CD8-positive, alpha-beta memory T cell (primary cell): ENCODE measurements around the gene RNF213. TPM values are rescaled to one million over a fixed set of nuclear protein-coding genes. Genes with fewer than 3 reads are reported as not detected.
"Not testable (repeated sequence)": the region's sequence is repeated elsewhere in the genome, so short reads cannot be mapped to it uniquely, and the experiment has no call there.

Experiments used
- CTCF ChIA-PET: fragments of 350-600 bp; sonication (Branson Sonifier 250); formaldehyde crosslinking; loops from one replicate; lab custom pipeline; 2021; ENCODE audit warnings: antibody characterized with exemption; lab: Charles Lee
- POLR2A ChIA-PET: fragments of 350-600 bp; sonication (Branson Sonifier 250); formaldehyde crosslinking; loops from one replicate; lab custom pipeline; 2021; ENCODE audit warnings: antibody characterized with exemption; lab: Charles Lee
- DNase-seq, 5 donors: peaks; one replicate each; pipeline versions ENCODE4 v3.0.0 to v3.0.0-alpha.2; 2020 to 2022; ENCODE audit warnings: mixed read lengths in 1 of 5
- H3K27ac ChIP-seq: one replicate; pipeline ENCODE4 v1.7.0; 2013; ENCODE audit warnings: low read depth, mild to moderate bottlenecking, low read length, moderate library complexity
- H3K27me3 ChIP-seq: 2 replicates; pipeline ENCODE4 v1.7.0; 2013; ENCODE audit warnings: low read length, mild to moderate bottlenecking; ENCODE audit not compliant: insufficient read depth, poor library complexity, severe bottlenecking
- H3K36me3 ChIP-seq: 2 replicates; pipeline ENCODE4 v1.7.0; 2013; ENCODE audit warnings: mild to moderate bottlenecking, low read length, moderate library complexity; ENCODE audit not compliant: insufficient read depth
- H3K4me1 ChIP-seq: 2 replicates; pipeline ENCODE4 v1.7.0; 2013; ENCODE audit warnings: mild to moderate bottlenecking, low read length, moderate library complexity; ENCODE audit not compliant: insufficient read depth
- H3K4me3 ChIP-seq: 2 replicates; pipeline ENCODE4 v1.7.0; 2013; ENCODE audit warnings: mild to moderate bottlenecking, low read length
- H3K9me3 ChIP-seq: 2 replicates; pipeline ENCODE4 v1.7.0; 2013; ENCODE audit warnings: mild to moderate bottlenecking, low read length
- H3K27ac Mint-ChIP-seq, 8 donors: one replicate each; pipeline ENCODE4 v1.8.0; 2020 to 2021; ENCODE audit warnings: mixed read lengths in 8 of 8, mild to moderate bottlenecking in 6 of 8, inconsistent platforms in 3 of 8, moderate library complexity in 3 of 8
- H3K27me3 Mint-ChIP-seq, 2 donors: one replicate each; pipeline ENCODE4 v1.8.0; 2020 to 2021; ENCODE audit warnings: mixed read lengths in 2 of 2, mild to moderate bottlenecking in 1 of 2, moderate library complexity in 1 of 2
- H3K36me3 Mint-ChIP-seq, 3 donors: one replicate each; pipeline ENCODE4 v1.8.0; 2020 to 2021; ENCODE audit warnings: mixed read lengths in 3 of 3, inconsistent platforms in 1 of 3, mild to moderate bottlenecking in 1 of 3
- H3K4me1 Mint-ChIP-seq, 3 donors: one replicate each; pipeline ENCODE4 v1.8.0; 2020 to 2021; ENCODE audit warnings: mixed read lengths in 3 of 3, inconsistent platforms in 1 of 3, mild to moderate bottlenecking in 1 of 3
- H3K4me3 Mint-ChIP-seq, 7 donors: one replicate each; pipeline ENCODE4 v1.8.0; 2020 to 2021; ENCODE audit warnings: mixed read lengths in 7 of 7, mild to moderate bottlenecking in 6 of 7, moderate library complexity in 4 of 7, inconsistent platforms in 2 of 7
- H3K9me3 Mint-ChIP-seq, 5 donors: one replicate each; pipeline ENCODE4 v1.8.0; 2020 to 2022; ENCODE audit warnings: mixed read lengths in 5 of 5, mild to moderate bottlenecking in 3 of 5, moderate library complexity in 2 of 5, inconsistent platforms in 1 of 5
- polyA plus RNA-seq: library from polyadenylated mRNA; unstranded; fragments of 300-500 nt; fragmentation: Illumina TruSeq; gene quantifications from one replicate; pipeline ENCODE4 v1.2.3, GENCODE V29; 2021
- total RNA-seq, 2 experiments: library from RNA; stranded (reverse); gene quantifications; one replicate each; pipeline ENCODE4 v1.2.3, GENCODE V29; 2021

Gene RNF213
- total and polyA plus RNA-seq, 3 experiments from 2014 or later = 75.7 to 185 (median 184) TPM

DNA sequence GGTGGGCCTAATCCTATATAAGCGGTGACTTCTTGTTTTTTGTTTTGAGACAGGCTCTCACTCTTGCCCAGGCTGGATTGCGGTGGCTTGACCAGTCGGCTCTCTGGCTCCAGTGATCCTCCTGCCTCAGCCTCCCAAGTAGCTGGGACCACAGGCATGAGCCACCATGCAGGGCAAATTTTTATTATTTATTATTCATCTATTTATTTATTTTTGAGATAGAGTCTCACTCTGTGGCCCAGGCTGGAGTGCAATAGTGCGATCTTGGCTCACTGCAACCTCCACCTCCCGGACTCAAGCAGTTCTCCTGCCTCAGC, 4.7 kb upstream of the RNF213 start:
- H3K4me1 Mint-ChIP-seq = peaks cover 36 to 57% (median 46%) of the 10 kb centered on the region in 3 donors
- H3K27me3 ChIP-seq = no peaks in the 10 kb centered on the region
- CTCF ChIA-PET = interaction anchor here (1.1 to 1.7 kb wide), 2 partner anchors 9 to 155 kb away, joined by 3 to 4 read pairs; partner anchors contain the start of gene GAA

DNA sequence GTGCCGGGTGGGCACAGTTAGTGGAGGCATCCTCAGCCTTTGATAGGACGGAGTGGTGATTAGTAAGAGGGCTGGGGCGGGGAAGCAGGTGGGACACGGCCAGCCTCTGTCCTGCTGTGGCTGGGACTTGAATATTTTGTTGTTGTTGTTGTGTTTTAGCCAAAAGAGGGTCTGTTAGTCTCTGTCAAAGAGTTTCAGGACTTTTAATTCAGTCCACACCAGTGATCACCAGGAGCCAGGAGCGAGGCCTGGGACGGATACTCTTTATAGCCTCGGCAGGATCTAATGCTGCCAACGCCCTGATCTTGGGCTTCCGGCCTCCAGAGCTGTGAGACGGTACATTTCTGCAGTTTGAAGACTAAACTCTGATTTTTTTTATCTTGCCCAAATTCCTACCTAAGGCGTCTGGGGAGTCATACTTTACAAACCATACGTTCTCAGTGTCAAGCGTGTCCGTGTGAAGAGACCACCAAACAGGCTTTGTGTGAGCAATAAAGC, 2.9 kb upstream of the RNF213 start:
- H3K36me3 ChIP-seq = no peaks in the 10 kb centered on the region
- Mint-ChIP-seq H3K27me3 (peaks cover 0 to 5% of the 10 kb centered on the region in 2 donors), H3K36me3 (peaks cover 0 to 9% (median 0%) of the 10 kb centered on the region in 3 donors), H3K4me1 (peaks cover 46 to 67% (median 58%) of the 10 kb centered on the region in 3 donors), H3K9me3 (no peaks in the 10 kb centered on the region), H3K27ac (peak overlapping the region; percentile 85 to 98 (median 96)), H3K4me3 (peak overlapping the region; percentile 3 to 92 (median 69))
- H3K9me3 ChIP-seq = no peaks in the 10 kb centered on the region
- ChIA-PET CTCF (no interaction called here), POLR2A (no interaction called here)
- peaks cover 32% of the 10 kb centered on the region for H3K4me1 ChIP-seq
- H3K27me3 ChIP-seq = no peaks in the 10 kb centered on the region
- peak overlapping the region; percentile 49 for H3K27ac ChIP-seq
- H3K4me3 ChIP-seq = no peak overlapping the region
- DNase-seq = no peak

More for the DNA sequence above, 4.7 kb upstream of the RNF213 start:
- Mint-ChIP-seq H3K9me3 (no peaks in the 10 kb centered on the region), H3K4me3 (peak overlapping the region in 1 of 7 donors; percentile 42), H3K27me3 (peaks cover 0 to 5% of the 10 kb centered on the region in 2 donors), H3K36me3 (peaks cover 0 to 13% (median 2%) of the 10 kb centered on the region in 3 donors), H3K27ac (peak overlapping the region in 4 of 8 donors; percentile 15 to 89 (median 52))
- peaks cover 20% of the 10 kb centered on the region for H3K4me1 ChIP-seq
- POLR2A ChIA-PET = interaction anchor here (2.1 kb wide), 1 partner anchor 9 kb away, joined by 12 read pairs; no protein-coding TSS in a partner anchor
- H3K9me3 ChIP-seq = no peaks in the 10 kb centered on the region
- H3K4me3 ChIP-seq = no peak overlapping the region
- H3K27ac ChIP-seq = peak overlapping the region; percentile 79
- H3K36me3 ChIP-seq = no peaks in the 10 kb centered on the region
- no peak for DNase-seq

DNA sequence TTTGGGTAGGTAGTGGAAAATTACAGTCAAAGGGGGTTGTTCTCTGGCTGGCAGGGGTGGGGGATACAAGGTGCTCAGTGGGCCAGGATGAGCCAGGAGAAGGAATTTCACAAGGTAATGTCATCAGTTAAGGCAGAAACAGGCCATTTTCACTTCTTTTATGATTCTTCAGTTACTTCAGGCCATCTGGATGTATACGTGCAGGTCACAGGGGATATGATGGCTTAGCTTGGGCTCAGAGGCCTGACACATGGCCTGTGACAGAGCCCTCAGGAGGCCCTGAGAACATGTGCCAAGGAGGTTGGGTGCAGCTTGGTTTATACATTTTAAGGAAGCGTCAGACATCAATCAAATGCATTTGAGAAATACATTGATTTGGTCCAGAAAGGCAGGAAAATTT, 2.4 kb upstream of the RNF213 start:
- POLR2A ChIA-PET, H3K36me3 Mint-ChIP-seq, H3K9me3 Mint-ChIP-seq, H3K27me3 Mint-ChIP-seq, H3K36me3 ChIP-seq, DNase-seq, H3K27me3 ChIP-seq, H3K4me3 ChIP-seq, CTCF ChIA-PET, H3K9me3 ChIP-seq: not testable (repeated sequence)
- peaks cover 44 to 65% (median 55%) of the 10 kb centered on the region in 3 donors for H3K4me1 Mint-ChIP-seq
- peak overlapping the region; percentile 60 to 93 (median 90) for H3K4me3 Mint-ChIP-seq
- Histone ChIP-seq H3K27ac (peak overlapping the region; percentile 89), H3K4me1 (peaks cover 33% of the 10 kb centered on the region)
- H3K27ac Mint-ChIP-seq = peak overlapping the region; percentile 85 to 98 (median 96)

DNA sequence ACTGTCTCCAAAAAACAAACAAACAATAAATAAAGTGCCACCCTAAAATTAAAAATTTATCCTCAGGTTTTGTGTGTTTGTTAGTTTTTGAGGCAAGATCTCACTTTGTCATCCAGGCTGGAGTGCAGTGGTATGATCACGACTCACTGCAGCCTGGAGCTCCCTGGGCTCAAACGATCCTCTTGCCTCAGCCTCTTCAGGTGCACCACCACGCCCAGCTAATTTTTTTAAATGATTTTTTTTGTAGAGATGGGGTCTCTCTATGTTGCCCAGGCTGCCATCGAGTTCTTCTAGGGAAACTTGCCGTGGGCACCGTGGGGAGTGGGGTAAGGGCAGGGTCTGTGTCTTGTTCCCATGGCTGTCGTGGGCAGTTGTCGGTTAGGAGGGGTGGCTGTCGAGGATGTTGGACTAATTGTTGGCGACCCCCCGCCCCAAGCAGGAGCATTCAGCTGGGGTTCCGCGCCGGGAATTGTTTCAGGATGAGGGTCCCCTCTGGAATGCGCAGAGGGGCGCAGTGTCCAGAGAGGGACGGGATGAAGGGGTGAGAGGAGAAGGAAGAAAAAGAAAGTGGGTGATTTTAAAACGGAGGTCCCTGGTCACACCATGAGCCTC, 1.1 kb upstream of the RNF213 start:
- H3K36me3 ChIP-seq = no peaks in the 10 kb centered on the region
- H3K27ac ChIP-seq = peak overlapping the region; percentile 89
- H3K4me1 ChIP-seq = peaks cover 26% of the 10 kb centered on the region
- H3K9me3 ChIP-seq = no peaks in the 10 kb centered on the region
- H3K4me3 ChIP-seq = peak overlapping the region; percentile 50
- Mint-ChIP-seq H3K27ac (peak overlapping the region; percentile 93 to 99 (median 97)), H3K27me3 (peaks cover 0 to 6% of the 10 kb centered on the region in 2 donors), H3K9me3 (no peaks in the 10 kb centered on the region), H3K4me1 (peaks cover 43 to 60% (median 51%) of the 10 kb centered on the region in 3 donors), H3K36me3 (peaks cover 0 to 13% (median 1%) of the 10 kb centered on the region in 3 donors), H3K4me3 (peak overlapping the region; percentile 86 to 93 (median 90))
- no peaks in the 10 kb centered on the region for H3K27me3 ChIP-seq
- DNase-seq = peak in 1 of 5 donors; percentile 28
- ChIA-PET CTCF (no interaction called here), POLR2A (no interaction called here)

DNA sequence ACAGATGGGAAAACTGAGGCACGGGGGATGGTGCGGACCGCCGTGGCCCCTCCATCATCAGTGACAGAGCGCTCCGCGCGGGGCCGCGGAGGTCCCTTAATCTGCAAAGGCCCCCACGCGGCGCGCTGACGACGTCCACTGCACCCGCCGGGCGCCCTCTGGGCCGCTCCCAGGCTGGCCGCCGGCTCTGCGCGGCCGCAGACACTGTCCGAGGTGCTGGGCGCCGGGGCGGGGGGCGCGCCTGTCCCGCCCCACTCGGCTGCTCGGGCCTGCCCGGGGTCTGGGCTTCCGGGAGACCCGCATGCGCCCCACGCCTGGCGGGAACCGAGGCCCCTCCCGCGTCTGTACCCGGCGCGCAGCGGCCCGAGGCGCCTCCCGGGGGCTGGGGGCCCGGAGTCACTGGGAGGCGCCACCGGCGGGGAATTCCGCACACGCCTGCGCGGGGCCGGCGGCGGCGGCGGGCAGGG, 550 bp upstream of the RNF213 start:
- Histone ChIP-seq H3K4me3 (peak overlapping the region; percentile 50), H3K4me1 (peaks cover 27% of the 10 kb centered on the region), H3K27me3 (no peaks in the 10 kb centered on the region), H3K27ac (peak overlapping the region; percentile 89), H3K9me3 (no peaks in the 10 kb centered on the region), H3K36me3 (no peaks in the 10 kb centered on the region)
- Mint-ChIP-seq H3K4me1 (peaks cover 41 to 60% (median 48%) of the 10 kb centered on the region in 3 donors), H3K9me3 (no peaks in the 10 kb centered on the region), H3K4me3 (peak overlapping the region; percentile 86 to 93 (median 90)), H3K36me3 (peaks cover 0 to 14% (median 3%) of the 10 kb centered on the region in 3 donors), H3K27me3 (peaks cover 0 to 8% of the 10 kb centered on the region in 2 donors), H3K27ac (peak overlapping the region; percentile 93 to 99 (median 97))
- DNase-seq = peak; percentile 79 to 91 (median 83)
- CTCF ChIA-PET = no interaction called here
- POLR2A ChIA-PET = interaction anchor here (0.7 kb wide), 1 partner anchor 27 kb away, joined by 3 read pairs; no protein-coding TSS in a partner anchor

DNA sequence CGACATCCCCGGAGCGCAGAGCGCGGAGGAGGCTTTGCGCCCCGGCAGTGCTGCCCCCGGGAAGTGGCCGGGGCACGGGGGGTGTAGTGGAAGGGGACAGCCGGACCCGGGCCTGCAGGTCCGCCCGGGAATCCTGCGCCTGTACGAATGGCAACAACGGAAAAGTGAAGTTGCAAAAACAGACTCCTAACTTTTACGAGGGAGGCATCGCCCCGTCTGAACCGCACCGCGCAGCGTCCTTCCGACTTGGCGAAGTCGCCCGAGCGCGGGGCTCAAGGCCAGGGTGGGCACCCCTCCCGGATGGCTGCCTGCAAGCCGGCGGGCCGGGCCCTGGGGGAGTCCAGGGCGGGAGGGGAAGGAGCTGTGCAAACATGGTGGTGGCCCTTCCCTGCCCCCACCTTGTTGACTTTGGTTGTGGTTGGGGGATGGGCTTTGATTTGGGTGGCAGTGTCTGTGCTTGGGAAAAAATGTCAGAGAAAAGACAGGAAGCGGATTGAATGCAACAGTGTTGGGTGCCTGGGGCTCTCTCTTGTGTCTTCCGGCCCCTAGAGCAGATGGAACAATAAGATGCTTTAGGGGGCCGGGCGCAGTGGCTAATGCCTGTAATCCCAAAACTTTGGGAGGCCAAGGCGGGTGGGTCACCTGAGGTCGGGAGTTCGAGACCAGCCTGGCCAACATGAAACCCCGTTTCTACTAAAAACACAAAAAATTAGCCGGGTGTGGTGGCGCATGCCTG, 675 bp downstream of the RNF213 start:
- no peaks in the 10 kb centered on the region for H3K9me3 ChIP-seq
- H3K36me3 ChIP-seq = no peaks in the 10 kb centered on the region
- Mint-ChIP-seq H3K36me3 (peaks cover 4 to 21% (median 9%) of the 10 kb centered on the region in 3 donors), H3K4me1 (peaks cover 48 to 66% (median 52%) of the 10 kb centered on the region in 3 donors), H3K27me3 (peaks cover 0 to 8% of the 10 kb centered on the region in 2 donors), H3K4me3 (peak overlapping the region; percentile 89 to 99 (median 93)), H3K27ac (peak overlapping the region; percentile 89 to 98 (median 95)), H3K9me3 (no peaks in the 10 kb centered on the region)
- peak overlapping the region; percentile 98 for H3K4me3 ChIP-seq
- no peaks in the 10 kb centered on the region for H3K27me3 ChIP-seq
- H3K4me1 ChIP-seq = peaks cover 39% of the 10 kb centered on the region
- ChIA-PET POLR2A (interaction anchor here (0.6 to 0.9 kb wide), 2 partner anchors 9 to 42 kb away, joined by 5 to 7 read pairs; partner anchors contain the start of gene SGSH), CTCF (no interaction called here)
- peak overlapping the region; percentile 87 for H3K27ac ChIP-seq
- DNase-seq = peak; percentile 38 to 87 (median 73)

DNA sequence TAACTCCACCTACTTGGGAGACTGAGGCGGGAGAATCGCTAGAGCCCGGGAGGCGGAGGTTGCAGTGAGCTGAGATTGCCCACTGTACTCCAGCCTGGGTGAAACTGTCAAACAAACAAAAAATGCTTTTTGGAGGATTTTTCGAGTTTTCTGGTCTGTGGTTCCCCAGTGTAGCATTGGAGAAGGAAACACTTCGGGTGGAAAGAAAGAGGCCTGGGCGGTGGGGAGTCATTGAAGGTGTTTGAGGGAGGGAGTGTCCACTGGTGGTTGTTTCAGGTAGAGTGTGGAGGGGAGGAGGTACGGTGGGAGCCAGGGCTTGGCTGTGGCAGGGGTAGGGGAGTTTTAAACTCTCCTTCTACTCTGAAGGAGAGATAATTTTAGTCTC, 1.2 kb downstream of the RNF213 start:
- H3K9me3 ChIP-seq = no peaks in the 10 kb centered on the region
- Mint-ChIP-seq H3K27me3 (peaks cover 0 to 8% of the 10 kb centered on the region in 2 donors), H3K4me1 (peaks cover 48 to 71% (median 52%) of the 10 kb centered on the region in 3 donors), H3K9me3 (no peaks in the 10 kb centered on the region), H3K36me3 (peaks cover 4 to 22% (median 9%) of the 10 kb centered on the region in 3 donors), H3K27ac (peak overlapping the region; percentile 89 to 98 (median 95)), H3K4me3 (peak overlapping the region; percentile 89 to 99 (median 93))
- peak overlapping the region; percentile 98 for H3K4me3 ChIP-seq
- H3K36me3 ChIP-seq = no peaks in the 10 kb centered on the region
- H3K27me3 ChIP-seq = no peaks in the 10 kb centered on the region
- H3K4me1 ChIP-seq = peaks cover 45% of the 10 kb centered on the region
- peak overlapping the region; percentile 87 for H3K27ac ChIP-seq
- ChIA-PET POLR2A (interaction anchor here (0.6 to 0.9 kb wide), 2 partner anchors 9 to 42 kb away, joined by 5 to 7 read pairs; partner anchors contain the start of gene SGSH), CTCF (no interaction called here)
- DNase-seq = no peak
